Natural killer cell treated with Interleukin-12 subunit alpha and Interleukin-12 subunit beta and Interleukin-15 and Interleukin-18, amount 100 ng/mL, for 72 hours (primary cell): ENCODE data around the gene LGALS1. TPM values are rescaled to one million over a fixed set of nuclear protein-coding genes. Genes with fewer than 3 reads are reported as not detected.
"Not testable (repeated sequence)": the region's sequence is repeated elsewhere in the genome, so short reads cannot be mapped to it uniquely, and the experiment has no call there.

Experiments
- ATAC-seq, 2 donors: fragments of 150-1000 bp; cut with Tn5 transposase in 1 of 2; sonication (Bioruptor Pico), chemical (Tn5 transposase) in 1 of 2; 2 replicates each; pipeline ENCODE4 v1.10.0; 2021
- DNase-seq: peaks from one replicate; pipeline ENCODE4 v3.0.0; 2022; ENCODE audit warnings: low spot score
- H3K27ac Mint-ChIP-seq, 2 donors: 1 replicate in 1 of 2; 2 replicates in 1 of 2; pipeline ENCODE4 v1.8.0; 2022; ENCODE audit warnings: mixed read lengths in 2 of 2, mild to moderate bottlenecking in 1 of 2, moderate library complexity in 1 of 2
- H3K27me3 Mint-ChIP-seq, 2 donors: 1 replicate in 1 of 2; 2 replicates in 1 of 2; pipeline ENCODE4 v1.8.0; 2022; ENCODE audit warnings: mixed read lengths in 2 of 2
- H3K36me3 Mint-ChIP-seq: one replicate; pipeline ENCODE4 v1.8.0; 2022; ENCODE audit warnings: mixed read lengths
- H3K4me1 Mint-ChIP-seq, 2 donors: 1 replicate in 1 of 2; 2 replicates in 1 of 2; pipeline ENCODE4 v1.8.0; 2022; ENCODE audit warnings: low read depth in 2 of 2, mixed read lengths in 2 of 2, mild to moderate bottlenecking in 1 of 2
- H3K4me3 Mint-ChIP-seq: one replicate; pipeline ENCODE4 v1.8.0; 2022; ENCODE audit warnings: mixed read lengths
- H3K9me3 Mint-ChIP-seq: 2 replicates; pipeline ENCODE4 v1.8.0; 2022; ENCODE audit warnings: mixed read lengths
- total RNA-seq, 2 donors: library from RNA; stranded (reverse); gene quantifications; one replicate each; pipeline ENCODE4 v1.2.3, GENCODE V29; 2022

LGALS1 gene
- total RNA-seq, 2 donors from 2014 or later, result 290 to 675 TPM

GRCh38 chr22:37647317-37647716 is 28.1 kb upstream of the LGALS1 start:
- Mint-ChIP-seq H3K27ac (no peak overlapping the region), H3K36me3 (peaks cover 5% of the 10 kb centered on the region), H3K27me3 (no peaks in the 10 kb centered on the region), H3K4me3 (no peak overlapping the region), H3K9me3 (no peaks in the 10 kb centered on the region), H3K4me1 (peaks cover 8 to 16% of the 10 kb centered on the region in 2 donors)
- no peak for DNase-seq
- ATAC-seq, result no peak

GRCh38 chr22:37647928-37648327 is 27.5 kb upstream of the LGALS1 start:
- no peak overlapping the region for H3K27ac Mint-ChIP-seq
- no peak overlapping the region for H3K4me3 Mint-ChIP-seq
- DNase-seq, result no peak
- peaks cover 5% of the 10 kb centered on the region for H3K36me3 Mint-ChIP-seq
- H3K27me3 Mint-ChIP-seq, result no peaks in the 10 kb centered on the region
- no peak for ATAC-seq
- no peaks in the 10 kb centered on the region for H3K9me3 Mint-ChIP-seq
- H3K4me1 Mint-ChIP-seq, result peaks cover 8 to 12% of the 10 kb centered on the region in 2 donors

GRCh38 chr22:37650463-37651136 is 24.8 kb upstream of the LGALS1 start:
- H3K27ac Mint-ChIP-seq, result no peak overlapping the region
- H3K4me1 Mint-ChIP-seq, result no peaks in the 10 kb centered on the region
- no peak overlapping the region for H3K4me3 Mint-ChIP-seq
- no peaks in the 10 kb centered on the region for H3K36me3 Mint-ChIP-seq
- no peak for DNase-seq
- ATAC-seq, result no peak
- H3K27me3 Mint-ChIP-seq, result no peaks in the 10 kb centered on the region
- H3K9me3 Mint-ChIP-seq, result no peaks in the 10 kb centered on the region

- no peak for DNase-seq
- Mint-ChIP-seq H3K36me3 (no peaks in the 10 kb centered on the region), H3K9me3 (no peaks in the 10 kb centered on the region), H3K4me1 (peaks cover 17 to 18% of the 10 kb centered on the region in 2 donors), H3K4me3 (no peak overlapping the region), H3K27ac (peak overlapping the region in 1 of 2 donors; percentile 47), H3K27me3 (no peaks in the 10 kb centered on the region)
- no peak for ATAC-seq
Observed at GRCh38 chr22:37654563-37655251, 20.7 kb upstream of the LGALS1 start.

GRCh38 chr22:37655252-37655563 is 20.2 kb upstream of the LGALS1 start:
- no peak for ATAC-seq
- Mint-ChIP-seq H3K4me3 (no peak overlapping the region), H3K4me1 (peaks cover 22 to 23% of the 10 kb centered on the region in 2 donors), H3K9me3 (no peaks in the 10 kb centered on the region), H3K27ac (no peak overlapping the region), H3K36me3 (no peaks in the 10 kb centered on the region), H3K27me3 (no peaks in the 10 kb centered on the region)
- DNase-seq, result no peak

- Mint-ChIP-seq H3K4me1 (peaks cover 33 to 35% of the 10 kb centered on the region in 2 donors), H3K27ac (peak overlapping the region; percentile 62 to 68)
- not testable (repeated sequence) for H3K36me3 Mint-ChIP-seq, H3K27me3 Mint-ChIP-seq, H3K9me3 Mint-ChIP-seq, ATAC-seq, H3K4me3 Mint-ChIP-seq, DNase-seq
Observed at GRCh38 chr22:37656583-37656982, 18.9 kb upstream of the LGALS1 start.

GRCh38 chr22:37657590-37658132 is 17.8 kb upstream of the LGALS1 start:
- no peaks in the 10 kb centered on the region for H3K9me3 Mint-ChIP-seq
- peak overlapping the region; percentile 77 to 95 for H3K27ac Mint-ChIP-seq
- peaks cover 40% of the 10 kb centered on the region in 2 donors for H3K4me1 Mint-ChIP-seq
- no peaks in the 10 kb centered on the region for H3K27me3 Mint-ChIP-seq
- H3K36me3 Mint-ChIP-seq, result no peaks in the 10 kb centered on the region
- ATAC-seq (no peak), DNase-seq (no peak)
- peak overlapping the region; percentile 84 for H3K4me3 Mint-ChIP-seq

GRCh38 chr22:37658133-37659065 is 17.0 kb upstream of the LGALS1 start, which contains the start of gene PDXP:
PDXP (plus strand) TSS chr22:37658723; CDS start chr22:37658783, 60 bp downstream.
- peak; percentile 99 for DNase-seq
- H3K4me3 Mint-ChIP-seq, result peak within 1 kb of the TSS; percentile 91
- no peaks in the 10 kb centered on the region for H3K36me3 Mint-ChIP-seq
- no peaks in the 10 kb centered on the region for H3K27me3 Mint-ChIP-seq
- ATAC-seq, result peak; percentile 96 to 98
- peaks cover 40% of the 10 kb centered on the region in 2 donors for H3K4me1 Mint-ChIP-seq
- H3K9me3 Mint-ChIP-seq, result no peaks in the 10 kb centered on the region
- peak within 1 kb of the TSS; percentile 77 to 95 for H3K27ac Mint-ChIP-seq

- Mint-ChIP-seq H3K27me3 (no peaks in the 10 kb centered on the region), H3K4me3 (peak overlapping the region; percentile 91), H3K27ac (peak overlapping the region; percentile 49 to 77), H3K9me3 (no peaks in the 10 kb centered on the region), H3K4me1 (peaks cover 40% of the 10 kb centered on the region in 2 donors), H3K36me3 (no peaks in the 10 kb centered on the region)
- DNase-seq, result no peak
- ATAC-seq, result peak in 1 of 2 donors; percentile 10
Observed at GRCh38 chr22:37659066-37659896, 16.2 kb upstream of the LGALS1 start.

- Mint-ChIP-seq H3K4me1 (peaks cover 40% of the 10 kb centered on the region in 2 donors), H3K27ac (peak overlapping the region; percentile 49 to 77)
Observed at GRCh38 chr22:37659897-37660708, 15.3 kb upstream of the LGALS1 start.

GRCh38 chr22:37660709-37661045 is 14.8 kb upstream of the LGALS1 start:
- peak overlapping the region; percentile 91 for H3K4me3 Mint-ChIP-seq
- H3K27ac Mint-ChIP-seq, result peak overlapping the region; percentile 49 to 77
- H3K9me3 Mint-ChIP-seq, result no peaks in the 10 kb centered on the region
- no peaks in the 10 kb centered on the region for H3K36me3 Mint-ChIP-seq
- H3K4me1 Mint-ChIP-seq, result peaks cover 40% of the 10 kb centered on the region in 2 donors
- no peak for ATAC-seq
- no peaks in the 10 kb centered on the region for H3K27me3 Mint-ChIP-seq
- no peak for DNase-seq

More at GRCh38 chr22:37659897-37660708, 15.3 kb upstream of the LGALS1 start:
- no peaks in the 10 kb centered on the region for H3K9me3 Mint-ChIP-seq
- H3K4me3 Mint-ChIP-seq, result peak overlapping the region; percentile 91
- ATAC-seq (no peak), DNase-seq (no peak)
- no peaks in the 10 kb centered on the region for H3K27me3 Mint-ChIP-seq
- H3K36me3 Mint-ChIP-seq, result no peaks in the 10 kb centered on the region

GRCh38 chr22:37661160-37661924 is 14.1 kb upstream of the LGALS1 start:
- DNase-seq (no peak), ATAC-seq (no peak)
- Mint-ChIP-seq H3K9me3 (no peaks in the 10 kb centered on the region), H3K4me1 (peaks cover 37 to 42% of the 10 kb centered on the region in 2 donors), H3K27ac (peak overlapping the region in 1 of 2 donors; percentile 28), H3K36me3 (no peaks in the 10 kb centered on the region), H3K4me3 (peak overlapping the region; percentile 91), H3K27me3 (no peaks in the 10 kb centered on the region)
